K562 (cell line): ENCODE results near the gene PFDN4. TPM values are rescaled to one million over a fixed set of nuclear protein-coding genes. Genes with fewer than 3 reads are reported as not detected.

Experiments used
- ATAC-seq: fragments of 200-7000 bp; cut with Tn5 transposase; 3 replicates; pipeline ENCODE4 v1.9.1; 2020; ENCODE audit warnings: moderate library complexity
- BruUV-seq: library from RNA; stranded (reverse); fragments of 400-500 nt; replicated peaks from 2 replicates; lab custom pipeline; 2021; lab: Mats Ljungman, UMichigan
- CTCF ChIA-PET: fragments of 300-600 bp; formaldehyde crosslinking; extraction: SDS; loops from one replicate; lab custom pipeline; 2021; ENCODE audit warnings: low intra/inter-chr PET ratio; lab: Yijun Ruan, JAX
- POLR2A ChIA-PET: fragments of 300-600, 350-650 bp; sonication (Branson Sonifier 250); formaldehyde crosslinking; extraction: SDS; loops from one replicate; lab custom pipeline; 2021; ENCODE audit warnings: antibody characterized with exemption, inconsistent platforms; lab: Yijun Ruan, JAX
- DNase-seq, 4 experiments: peaks; one replicate each; pipeline versions ENCODE4 v3.0.0 to v3.0.0-alpha.2; 2011 to 2018; ENCODE audit warnings: low spot score in 3 of 4, mixed read lengths in 3 of 4; ENCODE audit errors: extremely low read depth in 1 of 4
- FAIRE-seq: peaks from 2 replicates; lab custom pipeline; 2011; peaks lifted over from hg19 to GRCh38; lab: Jason Lieb, UNC
- H2AFZ ChIP-seq: 2 replicates; pipeline ENCODE4 v1.6.0; 2011; ENCODE audit warnings: low read depth, low read length, control low read depth, inconsistent platforms
- H3K27ac ChIP-seq: fragments of 200-600 bp; 3 replicates; pipeline ENCODE4 v1.8.0; 2011; ENCODE audit warnings: low read depth, mild to moderate bottlenecking, control low read depth, inconsistent platforms, low read length, moderate library complexity, mixed read lengths; ENCODE audit errors: extremely low read depth
- H3K27me3 ChIP-seq, 2 experiments: fragments of 300-600 bp in 1 of 2; 2 replicates in 1 of 2; 3 replicates in 1 of 2; pipeline versions ENCODE4 v1.6.0 to v1.8.0; 2011; ENCODE audit warnings: inconsistent platforms in 2 of 2, low read length in 2 of 2, mild to moderate bottlenecking in 1 of 2, mixed read lengths in 1 of 2, moderate library complexity in 1 of 2; ENCODE audit not compliant: control insufficient read depth in 2 of 2, insufficient read depth in 2 of 2
- H3K36me3 ChIP-seq: fragments of 300-600 bp; 3 replicates; pipeline ENCODE4 v1.8.0; 2011; ENCODE audit warnings: mild to moderate bottlenecking, low read length, inconsistent platforms; ENCODE audit not compliant: control insufficient read depth, insufficient read depth
- H3K4me1 ChIP-seq, 2 experiments: fragments of 200-600 bp in 1 of 2; replicated peaks in 1 of 2; 2 replicates in 1 of 2; 3 replicates in 1 of 2; pipeline versions ENCODE4 v1.5.1 to v1.8.0; 2011; ENCODE audit warnings: inconsistent platforms in 2 of 2, low read length in 2 of 2, mild to moderate bottlenecking in 1 of 2, mixed read lengths in 1 of 2, moderate library complexity in 1 of 2; ENCODE audit not compliant: control insufficient read depth in 2 of 2, insufficient read depth in 2 of 2
- H3K4me2 ChIP-seq: 2 replicates; pipeline ENCODE4 v1.6.1; 2011; ENCODE audit warnings: low read length, control low read depth, inconsistent platforms, mixed read lengths; ENCODE audit not compliant: insufficient read depth
- H3K4me3 ChIP-seq: fragments of 200-600 bp; sonication (generic), shearing (Covaris generic); 2 replicates; pipeline ENCODE4 v1.5.1; 2016; ENCODE audit warnings: control low read depth, inconsistent platforms
- H3K79me2 ChIP-seq: fragments of 200-600 bp; 3 replicates; pipeline ENCODE4 v1.8.0; 2011; ENCODE audit warnings: low read length, inconsistent platforms; ENCODE audit not compliant: control insufficient read depth, insufficient read depth
- H3K9ac ChIP-seq, 2 experiments: 2 replicates each; pipeline versions ENCODE4 v1.6.0 to v1.6.1; 2011; ENCODE audit warnings: low read depth in 2 of 2, low read length in 2 of 2, control low read depth in 1 of 2, inconsistent platforms in 1 of 2, mild to moderate bottlenecking in 1 of 2, mixed read lengths in 1 of 2; ENCODE audit not compliant: insufficient read depth in 1 of 2
- H3K9me1 ChIP-seq: one replicate; pipeline ENCODE4 v1.6.0; 2011; ENCODE audit warnings: inconsistent platforms, mild to moderate bottlenecking, low read length, moderate library complexity; ENCODE audit not compliant: control insufficient read depth, insufficient read depth
- H3K9me3 ChIP-seq: replicated peaks from 2 replicates; pipeline ENCODE4 v1.5.1; 2011; ENCODE audit warnings: low read depth, low read length, inconsistent platforms; ENCODE audit not compliant: control insufficient read depth, insufficient read depth
- H4K20me1 ChIP-seq: replicated peaks from 2 replicates; pipeline ENCODE4 v1.6.1; 2011; ENCODE audit warnings: low read length, inconsistent platforms, mixed read lengths; ENCODE audit not compliant: control insufficient read depth, insufficient read depth
- BHLHE40 ChIP-seq: IDR thresholded peaks from 2 replicates; pipeline ENCODE4 v1.6.1; 2011; ENCODE audit warnings: low read length, improper control_type of control experiment
- CBX5 ChIP-seq: IDR thresholded peaks from 2 replicates; pipeline ENCODE4 v1.6.1; 2014; ENCODE audit warnings: low read depth, borderline replicate concordance
- MNT ChIP-seq, 2 experiments: fragments of 450-650 bp; conservative IDR thresholded peaks; 2 replicates each; pipeline ENCODE4 v1.6.1; 2017; ENCODE audit warnings: mild to moderate bottlenecking in 2 of 2, moderate library complexity in 2 of 2
- SREBF2 ChIP-seq: sonication (generic); formaldehyde crosslinking; IDR thresholded peaks from 2 replicates; pipeline ENCODE4 v1.4.0; 2020; ENCODE audit warnings: mild to moderate bottlenecking, missing genetic modification reagents
- ZNF408 ChIP-seq: fragments of 250-450 bp; sonication (Bioruptor Pico); IDR thresholded peaks from 2 replicates; pipeline ENCODE4 v1.4.0; 2020; ENCODE audit warnings: low read depth, mild to moderate bottlenecking, moderate library complexity
- whole genome bisulfite sequencing: fragments of 100-300 bp; shearing (Covaris generic); methylation state at CpG from one replicate; pipeline ENCODE4 v1.1.6; 2016; ENCODE audit warnings: low coverage, mixed read lengths; ENCODE audit not compliant: insufficient coverage; ENCODE audit errors: missing lambda C conversion rate; 5-methylcytosine and 5-hydroxymethylcytosine counted together
- in situ Hi-C: fragments of 300-500 bp; cut with MboI; formaldehyde crosslinking; loops from 4 replicates; pipeline ENCODE4 v1.15.0; 2018; ENCODE audit warnings: inconsistent platforms, mixed read lengths
- intact Hi-C: fragments of 100-400 bp; cut with micrococcal nuclease; formaldehyde crosslinking; loops from 2 replicates; pipeline ENCODE4 v1.14.2; 2022
- polyA plus RNA-seq, 8 experiments: library from polyadenylated mRNA; depleted of rRNA in 4 of 8; stranded (reverse) in 5 of 8; unstranded in 3 of 8; fragments of >200 nt; fragmentation: Nextera tagmentation in 2 of 8; fragmentation: Illumina TruSeq in 1 of 8; extraction: Ambion mirVana in 2 of 8; extraction: Trizol in 1 of 8; gene quantifications; 2 replicates each; pipeline versions ENCODE4 v1.2.1 to v1.2.3, GENCODE V29; 2011 to 2014; ENCODE audit warnings: inconsistent platforms in 1 of 8, missing spikeins in 1 of 8
- total RNA-seq, 7 experiments: library from RNA; depleted of rRNA in 6 of 7; stranded (reverse); fragments of >200 nt in 6 of 7; fragmentation: Illumina TruSeq in 2 of 7; extraction: Trizol in 2 of 7; gene quantifications; 2 replicates each; pipeline versions ENCODE4 v1.2.1 to v1.2.3, GENCODE V29; 2011 to 2021; ENCODE audit warnings: low replicate concordance in 1 of 7
- TF ChIP-seq, protein P1 (sequence below), 3 experiments: fragments of 200-800 bp in 1 of 3; fragments of 250-450 bp in 1 of 3; fragments of 450-650 bp in 1 of 3; sonication (Bioruptor Pico) in 1 of 3; sonication (Bioruptor generic) in 1 of 3; formaldehyde crosslinking in 1 of 3; IDR thresholded peaks; 2 replicates each; pipeline versions ENCODE4 v1.6.1 to v1.8.0; 2016 to 2022; ENCODE audit warnings: mild to moderate bottlenecking in 2 of 3, missing genetic modification characterization in 2 of 3, missing compliant biosample characterization in 1 of 3, moderate library complexity in 1 of 3

Gene PFDN4
- total and polyA plus RNA-seq, 9 of the 15 experiments (the other 6 are each of a cell fraction or from before 2014, with no cell fraction given) = 60.1 to 214 (median 122) TPM

- FAIRE-seq (no peak), ATAC-seq (no peak), DNase-seq (no peak)
- no peak for TF ChIP-seq CBX5
- TF ChIP-seq, protein P1, sequence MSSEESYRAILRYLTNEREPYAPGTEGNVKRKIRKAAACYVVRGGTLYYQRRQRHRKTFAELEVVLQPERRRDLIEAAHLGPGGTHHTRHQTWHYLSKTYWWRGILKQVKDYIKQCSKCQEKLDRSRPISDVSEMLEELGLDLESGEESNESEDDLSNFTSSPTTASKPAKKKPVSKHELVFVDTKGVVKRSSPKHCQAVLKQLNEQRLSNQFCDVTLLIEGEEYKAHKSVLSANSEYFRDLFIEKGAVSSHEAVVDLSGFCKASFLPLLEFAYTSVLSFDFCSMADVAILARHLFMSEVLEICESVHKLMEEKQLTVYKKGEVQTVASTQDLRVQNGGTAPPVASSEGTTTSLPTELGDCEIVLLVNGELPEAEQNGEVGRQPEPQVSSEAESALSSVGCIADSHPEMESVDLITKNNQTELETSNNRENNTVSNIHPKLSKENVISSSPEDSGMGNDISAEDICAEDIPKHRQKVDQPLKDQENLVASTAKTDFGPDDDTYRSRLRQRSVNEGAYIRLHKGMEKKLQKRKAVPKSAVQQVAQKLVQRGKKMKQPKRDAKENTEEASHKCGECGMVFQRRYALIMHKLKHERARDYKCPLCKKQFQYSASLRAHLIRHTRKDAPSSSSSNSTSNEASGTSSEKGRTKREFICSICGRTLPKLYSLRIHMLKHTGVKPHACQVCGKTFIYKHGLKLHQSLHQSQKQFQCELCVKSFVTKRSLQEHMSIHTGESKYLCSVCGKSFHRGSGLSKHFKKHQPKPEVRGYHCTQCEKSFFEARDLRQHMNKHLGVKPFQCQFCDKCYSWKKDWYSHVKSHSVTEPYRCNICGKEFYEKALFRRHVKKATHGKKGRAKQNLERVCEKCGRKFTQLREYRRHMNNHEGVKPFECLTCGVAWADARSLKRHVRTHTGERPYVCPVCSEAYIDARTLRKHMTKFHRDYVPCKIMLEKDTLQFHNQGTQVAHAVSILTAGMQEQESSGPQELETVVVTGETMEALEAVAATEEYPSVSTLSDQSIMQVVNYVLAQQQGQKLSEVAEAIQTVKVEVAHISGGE (CRISPR knock-in tag; IDR thresholded peaks at IDR 0.05) = peak in 1 of 3 experiments; percentile 73; a peak in 2 of 6 replicates
- no peak for TF ChIP-seq SREBF2
- no peak for TF ChIP-seq MNT (conservative IDR thresholded peaks at IDR 0.05)
- no peak for TF ChIP-seq ZNF408 (CRISPR knock-in tag)
- no peak for TF ChIP-seq BHLHE40
- Histone ChIP-seq H3K4me1 (peaks cover 3 to 6% of the 10 kb centered on the region in 2 experiments; a peak in 3 of 5 replicates), H3K27me3 (peaks cover 3 to 15% of the 10 kb centered on the region in 2 experiments; a peak in 3 of 5 replicates), H3K4me3 (no peak overlapping the region), H3K79me2 (peaks cover 13% of the 10 kb centered on the region), H3K27ac (no peak overlapping the region), H3K9ac (no peak overlapping the region), H3K4me2 (no peak overlapping the region), H2AFZ (no peak overlapping the region), H3K9me3 (no peaks in the 10 kb centered on the region), H3K9me1 (no peaks in the 10 kb centered on the region), H3K36me3 (no peaks in the 10 kb centered on the region), H4K20me1 (no peaks in the 10 kb centered on the region)
- ChIA-PET POLR2A (no interaction called here), CTCF (no interaction called here)
- in situ Hi-C loops (loop anchor here (25.0 kb wide), 1 partner anchor 642 kb away; no protein-coding TSS in a partner anchor), intact Hi-C loops (no loop called here)
- BruUV-seq = no TSS peak
- 23% methylated on average over 6 of the region's 6 CpGs for WGBS
Measured at GRCh38 chr20:54204063-54204462, 3.8 kb upstream of the PFDN4 start.
